H1 (cell line): ENCODE results near the gene EXD2. TPM values are rescaled to one million over a fixed set of nuclear protein-coding genes. Genes with fewer than 3 reads are reported as not detected.

Source experiments
- CTCF ChIA-PET: fragments of 300-600 bp; sonication (Branson Sonifier 250); formaldehyde crosslinking; loops from one replicate; lab custom pipeline; 2021; ENCODE audit not compliant: partially characterized antibody; lab: Charles Lee
- POLR2A ChIA-PET: fragments of 300-600 bp; sonication (Branson Sonifier 250); formaldehyde crosslinking; loops from one replicate; lab custom pipeline; 2021; ENCODE audit warnings: inconsistent platforms; ENCODE audit not compliant: partially characterized antibody; lab: Charles Lee
- DNase-seq, 2 experiments: peaks; one replicate each; pipeline versions ENCODE4 v3.0.0 to v3.0.0-alpha.2; 2010 to 2022; ENCODE audit warnings: low spot score in 2 of 2, low read depth in 1 of 2, mixed read lengths in 1 of 2
- FAIRE-seq: peaks from 2 replicates; lab custom pipeline; 2011; peaks lifted over from hg19 to GRCh38; lab: Jason Lieb, UNC
- H2AFZ ChIP-seq: 2 replicates; pipeline ENCODE4 v1.8.1; 2012; ENCODE audit warnings: low read length, inconsistent platforms
- H2AK5ac ChIP-seq: 2 replicates; pipeline ENCODE4 v1.6.1; 2013; ENCODE audit warnings: low read depth, low read length
- H2BK120ac ChIP-seq: replicated peaks from 2 replicates; pipeline ENCODE3; 2013; ENCODE audit warnings: low read depth, low read length, inconsistent platforms
- H2BK12ac ChIP-seq: 2 replicates; pipeline ENCODE4 v1.6.1; 2013; ENCODE audit warnings: low read depth, low read length
- H2BK15ac ChIP-seq: 2 replicates; pipeline ENCODE4 v1.6.1; 2013; ENCODE audit warnings: low read length
- H2BK20ac ChIP-seq: 2 replicates; pipeline ENCODE4 v1.6.1; 2013; ENCODE audit warnings: low read length
- H2BK5ac ChIP-seq: 2 replicates; pipeline ENCODE4 v1.6.1; 2013; ENCODE audit warnings: low read depth, low read length
- H3K14ac ChIP-seq: 2 replicates; pipeline ENCODE4 v1.6.1; 2013; ENCODE audit warnings: inconsistent platforms; ENCODE audit not compliant: insufficient read length
- H3K18ac ChIP-seq: 2 replicates; pipeline ENCODE4 v1.6.1; 2013; ENCODE audit warnings: low read length; ENCODE audit errors: extremely low read depth
- H3K23ac ChIP-seq: 2 replicates; pipeline ENCODE4 v1.6.1; 2013; ENCODE audit warnings: inconsistent platforms; ENCODE audit not compliant: insufficient read length
- H3K23me2 ChIP-seq: 2 replicates; pipeline ENCODE4 v1.6.1; 2013; ENCODE audit warnings: low read depth, low read length
- H3K27ac ChIP-seq: 2 replicates; pipeline ENCODE4 v1.6.1; 2011; ENCODE audit warnings: low read depth, low read length, inconsistent platforms
- H3K27me3 ChIP-seq, 4 experiments: replicated peaks in 1 of 4; 1 replicate in 1 of 4; 2 replicates in 3 of 4; pipeline versions ENCODE4 v1.6.1 to v1.8.1; 2011 to 2013; ENCODE audit warnings: low read length in 3 of 4, mild to moderate bottlenecking in 3 of 4, inconsistent platforms in 2 of 4, mixed read lengths in 2 of 4, moderate library complexity in 1 of 4; ENCODE audit not compliant: control insufficient read depth in 3 of 4, insufficient read depth in 3 of 4; ENCODE audit errors: extremely low read depth in 1 of 4
- H3K36me3 ChIP-seq, 4 experiments: 2 replicates each; pipeline versions ENCODE4 v1.6.1 to v1.8.1; 2011 to 2013; ENCODE audit warnings: mild to moderate bottlenecking in 4 of 4, low read length in 3 of 4, moderate library complexity in 2 of 4, control low read depth in 1 of 4, inconsistent platforms in 1 of 4; ENCODE audit not compliant: insufficient read depth in 4 of 4, control insufficient read depth in 2 of 4
- H3K4ac ChIP-seq: replicated peaks from 2 replicates; pipeline ENCODE3; 2013; ENCODE audit warnings: low read length, low read depth, mixed read lengths, inconsistent platforms; ENCODE audit not compliant: insufficient read length
- H3K4me1 ChIP-seq, 4 experiments: replicated peaks in 1 of 4; 1 replicate in 1 of 4; 2 replicates in 3 of 4; pipeline versions ENCODE4 v1.6.1 to v1.8.1; 2011 to 2013; ENCODE audit warnings: low read length in 3 of 4, inconsistent platforms in 2 of 4, mixed read lengths in 1 of 4; ENCODE audit not compliant: insufficient read depth in 4 of 4, control insufficient read depth in 3 of 4
- H3K4me2 ChIP-seq, 2 experiments: 2 replicates each; pipeline versions ENCODE4 v1.6.1 to v1.8.1; 2011 to 2013; ENCODE audit warnings: low read depth in 2 of 2, low read length in 2 of 2, control low read depth in 1 of 2, inconsistent platforms in 1 of 2, mild to moderate bottlenecking in 1 of 2; ENCODE audit not compliant: insufficient read depth in 1 of 2
- H3K4me3 ChIP-seq, 4 experiments: fragments of 200-600, 300-600 bp in 1 of 4; sonication (generic), shearing (Covaris generic), sonication (Bioruptor Twin) in 1 of 4; 2 replicates each; pipeline versions ENCODE4 v1.5.1 to v1.8.1; 2011 to 2016; ENCODE audit warnings: low read length in 4 of 4, low read depth in 3 of 4, control low read depth in 2 of 4, inconsistent platforms in 2 of 4, mild to moderate bottlenecking in 2 of 4, mixed read lengths in 1 of 4, moderate library complexity in 1 of 4; ENCODE audit not compliant: insufficient read depth in 2 of 4; ENCODE audit errors: extremely low read depth in 1 of 4
- H3K56ac ChIP-seq: replicated peaks from 2 replicates; pipeline ENCODE3; 2013; ENCODE audit warnings: low read depth, mild to moderate bottlenecking, mixed read lengths, low read length, inconsistent platforms; ENCODE audit not compliant: insufficient read length
- H3K79me1 ChIP-seq: 2 replicates; pipeline ENCODE4 v1.6.1; 2013; ENCODE audit warnings: low read depth, low read length, control low read depth
- H3K79me2 ChIP-seq, 2 experiments: 2 replicates each; pipeline versions ENCODE4 v1.6.1 to v1.8.1; 2012 to 2013; ENCODE audit warnings: low read length in 2 of 2, mild to moderate bottlenecking in 2 of 2, inconsistent platforms in 1 of 2; ENCODE audit not compliant: insufficient read depth in 2 of 2, control insufficient read depth in 1 of 2
- H3K9ac ChIP-seq, 4 experiments: replicated peaks in 1 of 4; 1 replicate in 1 of 4; 2 replicates in 3 of 4; pipeline versions ENCODE4 v1.6.1 to v1.8.1; 2011 to 2013; ENCODE audit warnings: low read depth in 3 of 4, low read length in 3 of 4, control low read depth in 2 of 4, mild to moderate bottlenecking in 2 of 4, moderate library complexity in 2 of 4, inconsistent platforms in 1 of 4; ENCODE audit errors: extremely low read depth in 1 of 4
- H3K9me3 ChIP-seq, 2 experiments: 2 replicates each; pipeline versions ENCODE4 v1.6.1 to v1.8.1; 2012 to 2013; ENCODE audit warnings: mild to moderate bottlenecking in 2 of 2, moderate library complexity in 2 of 2, control low read depth in 1 of 2, inconsistent platforms in 1 of 2, low read depth in 1 of 2, low read length in 1 of 2, mixed read lengths in 1 of 2; ENCODE audit not compliant: insufficient read depth in 2 of 2
- H4K20me1 ChIP-seq, 2 experiments: replicated peaks in 1 of 2; 2 replicates each; pipeline versions ENCODE3 to v1.8.1; 2011 to 2013; ENCODE audit warnings: inconsistent platforms in 2 of 2, low read length in 2 of 2, mild to moderate bottlenecking in 1 of 2; ENCODE audit not compliant: insufficient read depth in 2 of 2, control insufficient read depth in 1 of 2
- H4K5ac ChIP-seq: 2 replicates; pipeline ENCODE4 v1.6.1; 2013; ENCODE audit warnings: low read length, low read depth, mixed read lengths, inconsistent platforms; ENCODE audit not compliant: insufficient read length
- H4K8ac ChIP-seq: 2 replicates; pipeline ENCODE4 v1.8.0; 2013; ENCODE audit warnings: mild to moderate bottlenecking, moderate library complexity, low read length, inconsistent platforms; ENCODE audit not compliant: insufficient read depth; ENCODE audit errors: extremely low read depth
- H4K91ac ChIP-seq: replicated peaks from 2 replicates; pipeline ENCODE3; 2013; ENCODE audit warnings: low read length, mixed read lengths, inconsistent platforms; ENCODE audit not compliant: insufficient read length
- ASH2L ChIP-seq: fragments of 200-600, 300-600 bp; sonication (generic); IDR thresholded peaks from one replicate; pipeline ENCODE4 v1.7.1; 2017; ENCODE audit warnings: low read length
- ATF2 ChIP-seq: IDR thresholded peaks from 2 replicates; pipeline ENCODE4 v1.6.1; 2012; ENCODE audit warnings: low read length, inconsistent platforms
- BCL11A ChIP-seq, 2 experiments: IDR thresholded peaks; one replicate each; pipeline ENCODE4 v1.6.1; 2011; ENCODE audit warnings: low read depth in 2 of 2, low read length in 2 of 2, mild to moderate bottlenecking in 2 of 2
- EP300 ChIP-seq, 2 experiments: IDR thresholded peaks; 1 replicate in 1 of 2; 2 replicates in 1 of 2; pipeline ENCODE4 v1.6.1; 2011 to 2012; ENCODE audit warnings: low read depth in 2 of 2, low read length in 2 of 2, mild to moderate bottlenecking in 2 of 2, borderline replicate concordance in 1 of 2, inconsistent platforms in 1 of 2, moderate library complexity in 1 of 2
- GTF2F1 ChIP-seq: IDR thresholded peaks from 2 replicates; pipeline ENCODE4 v1.6.1; 2012; ENCODE audit warnings: low read depth, low read length, improper control_type of control experiment, borderline replicate concordance
- HDAC2 ChIP-seq, 2 experiments: fragments of 300-600 bp in 1 of 2; sonication (generic) in 1 of 2; IDR thresholded peaks; 2 replicates each; pipeline ENCODE4 v1.6.1; 2011 to 2012; ENCODE audit warnings: low read depth in 2 of 2, low read length in 2 of 2, mild to moderate bottlenecking in 2 of 2, moderate library complexity in 2 of 2, borderline replicate concordance in 1 of 2, inconsistent platforms in 1 of 2
- NANOG ChIP-seq: IDR thresholded peaks from 2 replicates; pipeline ENCODE4 v1.6.1; 2011; ENCODE audit warnings: low read length, low read depth, mild to moderate bottlenecking, inconsistent platforms; ENCODE audit not compliant: insufficient read depth, poor library complexity, severe bottlenecking
- POLR2A ChIP-seq, 2 experiments: IDR thresholded peaks; 1 replicate in 1 of 2; 2 replicates in 1 of 2; pipeline ENCODE4 v1.6.1; 2011; ENCODE audit warnings: low read depth in 2 of 2, low read length in 2 of 2, mild to moderate bottlenecking in 2 of 2; ENCODE audit errors: control extremely low read depth in 1 of 2
- RAD21 ChIP-seq, 2 experiments: IDR thresholded peaks in 1 of 2; conservative IDR thresholded peaks in 1 of 2; 2 replicates each; pipeline ENCODE4 v1.6.1; 2011; ENCODE audit warnings: low read depth in 2 of 2, low read length in 2 of 2, improper control_type of control experiment in 1 of 2, inconsistent platforms in 1 of 2, mild to moderate bottlenecking in 1 of 2, moderate library complexity in 1 of 2
- SIX5 ChIP-seq: IDR thresholded peaks from 2 replicates; pipeline ENCODE4 v1.6.1; 2011; ENCODE audit warnings: mild to moderate bottlenecking, low read depth, low read length
- TBP ChIP-seq: IDR thresholded peaks from 2 replicates; pipeline ENCODE4 v1.6.1; 2011; ENCODE audit warnings: low read depth, low read length, improper control_type of control experiment
- WGBS, 2 experiments: shearing (Covaris generic) in 1 of 2; methylation state at CpG; one replicate each; pipeline versions ENCODE4 v1.1.6 to v1.1.7; 2013 to 2015; ENCODE audit warnings: low lambda C conversion rate in 2 of 2, mixed read lengths in 2 of 2, inconsistent platforms in 1 of 2, low coverage in 1 of 2, missing lambda C conversion rate in 1 of 2; ENCODE audit not compliant: insufficient replicate concordance in 2 of 2, insufficient coverage in 1 of 2, insufficient read length in 1 of 2; ENCODE audit errors: extremely low coverage in 1 of 2, missing lambda C conversion rate in 1 of 2; 5-methylcytosine and 5-hydroxymethylcytosine counted together
- polyA plus RNA-seq, 7 experiments: library from polyadenylated mRNA; depleted of rRNA in 3 of 7; stranded (reverse) in 5 of 7; unstranded in 2 of 7; fragments of >200 nt in 5 of 7; fragments of 200-250 nt in 2 of 7; gene quantifications; 1 replicate in 5 of 7; 2 replicates in 1 of 7; 4 replicates in 1 of 7; pipeline versions ENCODE4 v1.2.1 to v1.2.3, GENCODE V29; 2011 to 2013; ENCODE audit warnings: missing spikeins in 2 of 7, mixed read lengths in 2 of 7
- total RNA-seq: library from RNA; stranded (reverse); fragmentation: NEBNext Ultra II Directional; extraction: Animal tissue kit (Norgen Biotek cat#: 25700); gene quantifications from 2 replicates; pipeline ENCODE4 v1.2.1, GENCODE V29; 2021

The EXD2 gene
- total and polyA plus RNA-seq, 2 of the 8 experiments (the other 6 are each of a cell fraction or from before 2014, with no cell fraction given) = 11.9 to 25.9 TPM

GRCh38 chr14:69274321-69274720 lies 83.0 kb downstream of the EXD2 start:
- no peak overlapping the region for H4K5ac ChIP-seq
- no peak for FAIRE-seq
- CTCF ChIA-PET = interaction anchor here (1.3 to 2.1 kb wide), 6 partner anchors 12 to 89 kb away, joined by 3 to 7 read pairs (median 6); partner anchors contain the start of gene GALNT16
- TF ChIP-seq EP300 (IDR thresholded peaks at IDR 0.05; ENCODE audit: borderline replicate concordance in 1 of 2, low read depth in 2 of 2, low read length in 2 of 2) = no peak
- TF ChIP-seq ATF2 = no peak
- TF ChIP-seq RAD21 (IDR thresholded peaks at IDR 0.05 in 1 of 2, conservative IDR thresholded peaks at IDR 0.05 in 1 of 2; ENCODE audit: low read depth in 2 of 2, low read length in 2 of 2) = no peak
- TF ChIP-seq NANOG = no peak
- no peak for TF ChIP-seq TBP
- no peak for TF ChIP-seq GTF2F1
- no peak for TF ChIP-seq POLR2A (IDR thresholded peaks at IDR 0.05; ENCODE audit: control extremely low read depth in 1 of 2, low read depth in 2 of 2, low read length in 2 of 2)
- no peak for TF ChIP-seq BCL11A (IDR thresholded peaks at IDR 0.05; ENCODE audit: low read depth in 2 of 2, low read length in 2 of 2)
- no peak for TF ChIP-seq SIX5
- no peak for TF ChIP-seq HDAC2 (IDR thresholded peaks at IDR 0.05; ENCODE audit: borderline replicate concordance in 1 of 2, low read depth in 2 of 2, low read length in 2 of 2)
- TF ChIP-seq ASH2L = no peak

More at GRCh38 chr14:69274321-69274720, 83.0 kb downstream of the EXD2 start:
- POLR2A ChIA-PET = interaction anchor here (1.3 to 2.0 kb wide), 2 partner anchors 12 to 23 kb away, joined by 3 to 8 read pairs; no protein-coding TSS in a partner anchor
- Histone ChIP-seq H3K56ac (no peak overlapping the region), H3K79me2 (no peaks in the 10 kb centered on the region), H3K14ac (no peak overlapping the region), H2AFZ (no peak overlapping the region), H2BK20ac (no peak overlapping the region), H3K36me3 (no peaks in the 10 kb centered on the region; a peak in 1 of 8 replicates), H2BK15ac (no peak overlapping the region), H3K4me1 (peaks cover 0 to 5% (median 0%) of the 10 kb centered on the region in 4 experiments; a peak in 2 of 7 replicates), H3K4ac (no peak overlapping the region), H3K27me3 (peaks cover 0 to 2% (median 0%) of the 10 kb centered on the region in 4 experiments; a peak in 1 of 7 replicates), H4K91ac (no peak overlapping the region), H3K27ac (no peak overlapping the region), H2BK120ac (no peak overlapping the region), H3K4me3 (no peak overlapping the region), H2BK12ac (no peak overlapping the region), H3K23me2 (peaks cover 5% of the 10 kb centered on the region; the same call in 1 of the 2 replicates), H3K79me1 (no peaks in the 10 kb centered on the region; the same call in 1 of the 2 replicates), H4K20me1 (peaks cover 0 to 4% of the 10 kb centered on the region in 2 experiments), H2BK5ac (no peak overlapping the region), H3K9ac (no peak overlapping the region), H2AK5ac (no peak overlapping the region), H3K18ac (no peak overlapping the region), H3K9me3 (no peaks in the 10 kb centered on the region), H4K8ac (no peak overlapping the region), H3K4me2 (no peak overlapping the region), H3K23ac (no peak overlapping the region)
- no peak for DNase-seq
- WGBS, 2 experiments = 69% methylated on average over 2 of the region's 2 CpGs; no CpG with 5 or more reads in 1 of the 2 experiments
